Type B pancreatic cell (in vitro differentiated cells): ENCODE data around the gene ANKDD1A. TPM values are rescaled to one million over a fixed set of nuclear protein-coding genes. Genes with fewer than 3 reads are reported as not detected.

Experiments used
- DNase-seq: peaks from one replicate; pipeline ENCODE4 v3.0.0; 2021; ENCODE audit warnings: mixed read lengths; ENCODE audit not compliant: unreplicated experiment; ENCODE audit errors: extremely low spot score
- H3K27ac Mint-ChIP-seq: 2 replicates; pipeline ENCODE4 v1.8.0; 2021; ENCODE audit warnings: mild to moderate bottlenecking, mixed read lengths
- H3K27me3 Mint-ChIP-seq: 2 replicates; pipeline ENCODE4 v1.8.0; 2021; ENCODE audit warnings: mixed read lengths
- H3K36me3 Mint-ChIP-seq: 2 replicates; pipeline ENCODE4 v1.8.0; 2021; ENCODE audit warnings: mixed read lengths
- H3K4me1 Mint-ChIP-seq: one replicate; pipeline ENCODE4 v1.8.0; 2021; ENCODE audit warnings: mixed read lengths; ENCODE audit not compliant: unreplicated experiment
- H3K4me3 Mint-ChIP-seq: 2 replicates; pipeline ENCODE4 v1.8.0; 2021; ENCODE audit warnings: mild to moderate bottlenecking, mixed read lengths
- H3K9me3 Mint-ChIP-seq: 2 replicates; pipeline ENCODE4 v1.8.0; 2021; ENCODE audit warnings: mixed read lengths
- long read RNA-seq: library from polyadenylated mRNA; unstranded; transcript quantifications from one replicate; pipeline ENCODE4 v2.0.0, GENCODE V29; 2020
- total RNA-seq: library from RNA; stranded (reverse); gene quantifications from 2 replicates; pipeline ENCODE4 v1.2.1, GENCODE V29; 2021; ENCODE audit warnings: low replicate concordance
- TF ChIP-seq, protein P1 (sequence below): fragments of 200-600 bp; sonication (generic); conservative IDR thresholded peaks from 2 replicates; pipeline ENCODE4 v1.5.0; 2021; ENCODE audit warnings: antibody characterized with exemption, mild to moderate bottlenecking

Gene ANKDD1A
- 2.3 and 3.2 TPM in 2 replicates for total RNA-seq
- long read RNA-seq, partial matches to known transcripts, result 0 of 3 reads
- long read RNA-seq, other reads (novel, unspliced or antisense), result 3 of 3 reads

DNA sequence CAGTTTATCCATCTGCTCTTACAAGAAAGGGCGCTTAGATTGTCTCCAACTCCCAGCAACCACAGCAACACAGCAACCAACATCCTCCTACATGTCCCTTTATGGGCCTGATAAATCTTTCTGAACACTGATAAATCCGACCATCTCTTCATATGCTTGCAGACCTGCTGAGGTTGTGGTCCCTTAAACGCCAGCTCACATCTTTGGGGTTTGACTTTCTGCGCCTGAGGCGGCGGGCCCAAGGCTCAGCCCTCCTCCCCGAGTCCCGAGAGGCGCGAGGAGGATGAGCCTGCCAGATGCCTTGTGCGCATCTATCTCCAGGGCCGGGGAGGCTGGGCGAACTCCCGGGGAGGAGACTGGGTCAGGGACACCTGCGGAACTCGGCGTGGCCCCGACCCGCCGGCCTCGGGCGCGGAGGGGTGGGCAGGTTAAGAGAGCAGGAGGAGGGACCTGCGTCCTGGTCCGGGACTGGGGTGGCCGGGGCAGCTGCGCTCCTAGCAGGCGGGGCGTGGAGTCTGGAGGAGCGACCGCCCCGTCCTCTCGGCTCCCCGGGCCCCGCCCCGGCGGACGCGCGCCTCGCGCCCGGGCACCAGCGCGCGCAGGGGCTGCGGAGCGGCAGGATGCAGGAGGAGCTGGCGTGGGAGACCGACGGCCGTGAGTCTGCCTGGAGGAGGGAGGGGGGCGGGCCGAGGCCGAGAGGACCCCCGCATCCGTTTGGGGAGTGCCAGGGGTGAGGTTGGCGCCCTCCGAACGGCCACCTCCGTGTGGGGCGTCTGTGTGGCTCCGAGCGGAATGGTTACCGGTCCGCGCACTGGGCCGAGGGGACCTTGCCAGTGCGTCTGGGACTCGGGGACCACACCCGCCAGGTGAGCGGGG is at the start of gene ANKDD1A:
Gene ANKDD1A, plus strand, starts transcription at position 592 of the 876 bp plus-strand sequence. Its CDS starts 29 bp downstream, at position 621.
- TF ChIP-seq, protein P1, sequence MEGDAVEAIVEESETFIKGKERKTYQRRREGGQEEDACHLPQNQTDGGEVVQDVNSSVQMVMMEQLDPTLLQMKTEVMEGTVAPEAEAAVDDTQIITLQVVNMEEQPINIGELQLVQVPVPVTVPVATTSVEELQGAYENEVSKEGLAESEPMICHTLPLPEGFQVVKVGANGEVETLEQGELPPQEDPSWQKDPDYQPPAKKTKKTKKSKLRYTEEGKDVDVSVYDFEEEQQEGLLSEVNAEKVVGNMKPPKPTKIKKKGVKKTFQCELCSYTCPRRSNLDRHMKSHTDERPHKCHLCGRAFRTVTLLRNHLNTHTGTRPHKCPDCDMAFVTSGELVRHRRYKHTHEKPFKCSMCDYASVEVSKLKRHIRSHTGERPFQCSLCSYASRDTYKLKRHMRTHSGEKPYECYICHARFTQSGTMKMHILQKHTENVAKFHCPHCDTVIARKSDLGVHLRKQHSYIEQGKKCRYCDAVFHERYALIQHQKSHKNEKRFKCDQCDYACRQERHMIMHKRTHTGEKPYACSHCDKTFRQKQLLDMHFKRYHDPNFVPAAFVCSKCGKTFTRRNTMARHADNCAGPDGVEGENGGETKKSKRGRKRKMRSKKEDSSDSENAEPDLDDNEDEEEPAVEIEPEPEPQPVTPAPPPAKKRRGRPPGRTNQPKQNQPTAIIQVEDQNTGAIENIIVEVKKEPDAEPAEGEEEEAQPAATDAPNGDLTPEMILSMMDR, result no peak
- H3K4me3 Mint-ChIP-seq, result peak within 1 kb of the TSS; percentile 86
- no peaks in the 10 kb centered on the region for H3K36me3 Mint-ChIP-seq
- peaks cover 44% of the 10 kb centered on the region for H3K27me3 Mint-ChIP-seq
- H3K4me1 Mint-ChIP-seq, result peaks cover 19% of the 10 kb centered on the region
- H3K9me3 Mint-ChIP-seq, result peaks cover under 1% of the 10 kb centered on the region
- no peak within 1 kb of the TSS for H3K27ac Mint-ChIP-seq
- DNase-seq, result peak; percentile 80

DNA sequence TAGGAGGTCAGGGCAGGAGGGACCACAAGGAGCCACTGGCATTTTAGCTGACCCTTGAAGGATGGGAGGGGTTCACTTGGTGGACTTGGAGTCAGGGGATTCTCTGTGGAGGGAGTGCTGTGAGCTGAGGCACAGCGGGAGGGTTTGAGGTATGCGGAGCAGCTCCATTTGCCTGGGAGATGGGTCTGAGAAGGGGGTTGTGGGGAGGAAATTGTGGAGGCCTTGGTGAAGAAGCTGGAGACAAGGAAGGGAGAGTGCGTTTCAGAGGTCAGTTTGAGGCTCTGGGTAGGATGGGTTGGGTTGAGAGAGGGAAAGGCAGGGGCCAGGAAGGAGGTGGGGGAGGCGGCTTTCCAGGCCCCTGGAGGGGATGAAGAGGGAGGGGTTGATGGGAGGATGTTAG is 49.7 kb upstream of the ANKDD1A start:
- TF ChIP-seq, protein P1, result no peak
- Mint-ChIP-seq H3K9me3 (no peaks in the 10 kb centered on the region), H3K27me3 (no peaks in the 10 kb centered on the region), H3K4me3 (no peak overlapping the region), H3K27ac (peak overlapping the region; percentile 26), H3K4me1 (peaks cover 37% of the 10 kb centered on the region), H3K36me3 (peaks cover 4% of the 10 kb centered on the region)
- no peak for DNase-seq

DNA sequence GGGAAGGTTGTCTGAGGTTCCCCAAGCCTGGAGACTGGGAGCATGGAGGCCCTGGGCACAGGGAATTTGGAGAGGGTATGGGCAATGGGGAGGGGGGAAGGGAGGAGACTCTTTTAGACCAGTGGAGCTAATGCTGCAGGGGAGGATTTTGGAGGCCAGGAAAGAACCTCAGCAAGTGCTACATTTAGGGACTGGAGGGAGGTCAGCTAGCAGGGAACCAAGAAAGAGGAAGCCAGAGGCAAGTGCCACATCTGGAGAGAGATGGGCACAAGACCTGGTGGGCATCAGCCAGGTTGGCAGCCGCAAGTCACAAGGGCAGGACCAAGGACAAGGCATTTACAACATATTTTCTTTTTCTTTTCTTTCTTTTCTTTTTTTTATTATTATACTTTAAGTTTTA is 49.3 kb upstream of the ANKDD1A start:
- DNase-seq, result no peak
- TF ChIP-seq, protein P1, result no peak
- H3K27me3 Mint-ChIP-seq, result no peaks in the 10 kb centered on the region
- H3K27ac Mint-ChIP-seq, result no peak overlapping the region
- peaks cover 4% of the 10 kb centered on the region for H3K36me3 Mint-ChIP-seq
- peaks cover 33% of the 10 kb centered on the region for H3K4me1 Mint-ChIP-seq
- H3K4me3 Mint-ChIP-seq, result no peak overlapping the region
- H3K9me3 Mint-ChIP-seq, result no peaks in the 10 kb centered on the region

DNA sequence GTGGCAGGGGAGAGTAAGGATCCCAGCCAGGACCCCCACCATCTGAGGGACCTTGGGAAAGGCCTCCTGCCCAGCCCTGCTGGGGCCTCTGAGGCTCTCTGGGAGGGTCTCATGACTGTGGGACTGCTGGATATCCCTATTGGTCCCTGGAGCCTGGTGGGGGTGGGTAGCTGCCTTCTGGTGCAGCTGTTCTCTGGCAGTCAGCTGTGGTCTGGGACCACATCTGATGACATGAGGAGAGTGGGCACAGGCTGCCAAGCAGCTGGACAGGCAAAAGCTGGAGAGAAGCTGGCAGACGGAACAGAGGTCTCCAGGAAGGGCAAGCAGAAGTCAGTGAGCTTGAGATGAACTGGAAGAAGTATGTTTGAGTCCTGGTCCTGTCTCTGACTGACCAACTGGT is 47.6 kb upstream of the ANKDD1A start:
- no peak for DNase-seq

DNA sequence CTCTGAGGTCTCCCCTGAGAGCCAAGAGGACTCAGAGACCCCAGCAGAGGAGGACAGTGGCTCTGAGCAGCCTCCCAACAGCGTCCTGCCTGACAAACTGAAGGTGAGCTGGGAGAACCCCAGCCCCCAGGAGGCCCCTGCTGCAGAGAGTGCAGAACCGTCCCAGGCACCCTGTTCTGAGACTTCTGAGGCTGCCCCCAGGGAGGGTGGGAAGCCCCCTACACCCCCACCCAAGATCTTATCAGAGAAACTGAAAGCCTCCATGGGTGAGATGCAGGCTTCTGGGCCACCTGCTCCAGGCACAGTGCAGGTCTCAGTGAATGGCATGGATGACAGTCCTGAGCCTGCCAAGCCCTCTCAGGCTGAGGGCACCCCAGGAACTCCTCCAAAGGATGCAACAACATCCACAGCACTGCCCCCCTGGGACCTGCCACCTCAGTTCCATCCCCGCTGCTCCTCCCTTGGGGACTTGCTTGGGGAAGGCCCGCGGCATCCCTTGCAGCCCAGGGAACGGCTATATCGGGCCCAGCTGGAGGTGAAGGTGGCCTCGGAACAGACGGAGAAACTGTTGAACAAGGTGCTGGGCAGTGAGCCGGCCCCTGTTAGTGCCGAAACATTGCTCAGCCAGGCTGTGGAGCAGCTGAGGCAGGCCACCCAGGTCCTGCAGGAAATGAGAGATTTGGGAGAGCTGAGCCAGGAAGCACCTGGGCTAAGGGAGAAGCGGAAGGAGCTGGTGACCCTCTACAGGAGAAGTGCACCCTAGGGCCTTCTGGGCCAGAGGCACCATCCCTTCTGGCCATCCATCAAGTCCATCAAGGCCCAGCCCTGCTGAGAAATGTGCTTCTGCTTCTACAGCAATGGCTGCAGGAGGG is 46.3 kb upstream of the ANKDD1A start:
- Mint-ChIP-seq H3K4me1 (peaks cover 20% of the 10 kb centered on the region), H3K4me3 (no peak overlapping the region), H3K36me3 (peaks cover 3% of the 10 kb centered on the region), H3K27ac (no peak overlapping the region), H3K27me3 (no peaks in the 10 kb centered on the region), H3K9me3 (no peaks in the 10 kb centered on the region)
- TF ChIP-seq, protein P1, result no peak
- DNase-seq, result no peak

More for the DNA sequence above, 47.6 kb upstream of the ANKDD1A start:
- no peaks in the 10 kb centered on the region for H3K36me3 Mint-ChIP-seq
- H3K9me3 Mint-ChIP-seq, result no peaks in the 10 kb centered on the region
- TF ChIP-seq, protein P1, result no peak
- H3K27ac Mint-ChIP-seq, result peak overlapping the region; percentile 50
- no peaks in the 10 kb centered on the region for H3K27me3 Mint-ChIP-seq
- H3K4me1 Mint-ChIP-seq, result peaks cover 20% of the 10 kb centered on the region
- no peak overlapping the region for H3K4me3 Mint-ChIP-seq
